ENCODE measurements around the gene ETV7. TPM values are rescaled to one million over a fixed set of nuclear protein-coding genes. Genes with fewer than 3 reads are reported as not detected.

The ETV7 gene
- total and polyA plus RNA-seq, 2 of the 13 experiments (the other 11 are each of a cell fraction or from before 2014, with no cell fraction given), result not detected

DNA sequence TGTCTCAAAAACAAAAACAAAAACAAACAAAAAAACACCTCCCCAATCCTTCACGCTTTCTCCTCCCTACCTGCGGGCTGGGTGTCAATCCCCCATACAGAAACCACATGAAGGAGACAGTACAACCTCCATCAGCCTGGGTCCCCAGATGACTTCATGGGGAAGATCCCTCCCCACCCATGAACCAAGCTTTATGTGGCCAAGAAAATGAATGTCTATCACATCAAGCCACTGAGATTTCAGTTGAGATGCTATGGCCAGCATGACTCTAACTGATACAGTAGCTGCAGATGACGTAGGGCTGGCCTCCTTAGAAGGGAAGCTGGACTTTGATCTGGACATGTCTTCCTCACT is 29.6 kb downstream of the ETV7 start:
- ChIA-PET POLR2A (interaction anchor here (1.8 kb wide), 1 partner anchor 17 kb away, joined by 5 read pairs; no protein-coding TSS in a partner anchor), CTCF (ENCODE audit: low intra/inter-chr PET ratio, low total read pairs) (interaction anchor here (4.7 kb wide), 1 partner anchor 56 kb away, joined by 100 read pairs; no protein-coding TSS in a partner anchor)
- Histone ChIP-seq H3K79me2 (ENCODE audit: insufficient read depth, low read length) (no peaks in the 10 kb centered on the region), H3K9ac (ENCODE audit: insufficient read depth, low read depth, low read length) (no peak overlapping the region), H2AFZ (ENCODE audit: low read length) (no peak overlapping the region), H3K4me2 (ENCODE audit: low read depth, low read length) (no peak overlapping the region), H3K27me3 (ENCODE audit: control insufficient read depth in 1 of 2, insufficient read depth in 2 of 2, low read length in 2 of 2) (no peaks in the 10 kb centered on the region), H3K36me3 (replicated peaks in 1 of 2; ENCODE audit: control insufficient read depth in 1 of 2, insufficient read depth in 2 of 2, low read length in 2 of 2) (no peaks in the 10 kb centered on the region), H3K4me3 (replicated peaks in 1 of 3; ENCODE audit: insufficient read depth in 1 of 3, low read depth in 2 of 3, low read length in 3 of 3) (no peak overlapping the region), H3K9me3 (ENCODE audit: low read length) (no peaks in the 10 kb centered on the region), H4K20me1 (ENCODE audit: insufficient read depth, low read length) (no peaks in the 10 kb centered on the region), H3K27ac (ENCODE audit: extremely low read length, insufficient read depth, low read length) (no peak overlapping the region), H3K4me1 (ENCODE audit: insufficient read depth, low read length) (peaks cover 14% of the 10 kb centered on the region)
- no peak for ATAC-seq
- BruUV-seq (replicated peaks), result no TSS peak
- no peak for FAIRE-seq
- TF ChIP-seq ZNF615 (CRISPR knock-in tag; IDR thresholded peaks at IDR 0.05; ENCODE audit: borderline replicate concordance) (0 out of 2 replicates have a peak, but pooled peaks have one; percentile 64), CREB1 (IDR thresholded peaks at IDR 0.05) (peak; percentile 49; the same call in 1 of the 2 replicates), CREB1 (CRISPR knock-in tag; IDR thresholded peaks at IDR 0.05) (no peak), ATM (IDR thresholded peaks at IDR 0.05; ENCODE audit: borderline replicate concordance) (no peak)
- no peak for DNase-seq (ENCODE audit: low spot score)
- intact Hi-C loops (cut with micrococcal nuclease; ENCODE audit: unreplicated experiment), result no loop called here
- WGBS (ENCODE audit: low lambda C conversion rate), result 71% methylated on average over 3 of the region's 3 CpGs
- in situ Hi-C loops (cut with HindIII; ENCODE audit: extremely low pct_ligation_motif_present, low pct_unique_long_range_greater_than_20kb), result no loop called here

DNA sequence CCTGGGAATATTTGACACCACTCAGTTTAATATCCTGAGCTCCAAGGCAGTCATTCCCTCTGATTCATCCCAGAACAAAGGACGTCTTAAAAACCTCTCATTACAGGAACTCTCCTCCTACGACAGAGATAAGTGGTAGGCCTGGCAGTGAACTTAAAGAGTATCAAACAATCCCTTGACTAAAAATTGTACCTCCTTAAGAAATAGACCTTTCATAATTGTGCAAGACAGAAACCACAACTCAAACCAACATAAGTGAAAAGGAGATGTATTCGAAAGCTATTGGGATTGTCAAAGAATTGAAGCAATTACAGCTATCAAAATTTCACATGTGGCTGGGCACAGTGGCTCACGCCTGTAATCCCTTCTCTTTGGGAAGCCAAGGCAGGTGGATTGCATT is 31.6 kb downstream of the ETV7 start:
- no TSS peak for BruUV-seq (replicated peaks)
- Histone ChIP-seq H3K9me3 (ENCODE audit: low read length) (no peaks in the 10 kb centered on the region), H3K27me3 (ENCODE audit: control insufficient read depth in 1 of 2, insufficient read depth in 2 of 2, low read length in 2 of 2) (no peaks in the 10 kb centered on the region), H4K20me1 (ENCODE audit: insufficient read depth, low read length) (no peaks in the 10 kb centered on the region), H3K36me3 (replicated peaks in 1 of 2; ENCODE audit: control insufficient read depth in 1 of 2, insufficient read depth in 2 of 2, low read length in 2 of 2) (no peaks in the 10 kb centered on the region), H3K9ac (ENCODE audit: insufficient read depth, low read depth, low read length) (no peak overlapping the region), H3K4me3 (replicated peaks in 1 of 3; ENCODE audit: insufficient read depth in 1 of 3, low read depth in 2 of 3, low read length in 3 of 3) (no peak overlapping the region), H3K79me2 (ENCODE audit: insufficient read depth, low read length) (no peaks in the 10 kb centered on the region), H3K4me2 (ENCODE audit: low read depth, low read length) (no peak overlapping the region), H3K4me1 (ENCODE audit: insufficient read depth, low read length) (peaks cover 14% of the 10 kb centered on the region), H2AFZ (ENCODE audit: low read length) (no peak overlapping the region), H3K27ac (ENCODE audit: extremely low read length, insufficient read depth, low read length) (no peak overlapping the region)
- in situ Hi-C loops (cut with HindIII; ENCODE audit: extremely low pct_ligation_motif_present, low pct_unique_long_range_greater_than_20kb) (no loop called here), intact Hi-C loops (cut with micrococcal nuclease; ENCODE audit: unreplicated experiment) (loop anchor here (1.0 kb wide), 1 partner anchor 52 kb away; no protein-coding TSS in a partner anchor)
- WGBS (ENCODE audit: low lambda C conversion rate), result 23% methylated on average over 4 of the region's 4 CpGs
- ChIA-PET CTCF (ENCODE audit: low intra/inter-chr PET ratio, low total read pairs) (no interaction called here), POLR2A (interaction anchor here (1.0 kb wide), 1 partner anchor 15 kb away, joined by 3 read pairs; no protein-coding TSS in a partner anchor)
- FAIRE-seq, result no peak
- DNase-seq (ENCODE audit: low spot score), result no peak
- TF ChIP-seq REPIN1 (CRISPR knock-in tag; IDR thresholded peaks at IDR 0.05; ENCODE audit: borderline replicate concordance, low read depth) (no peak), ZNF441 (CRISPR knock-in tag; IDR thresholded peaks at IDR 0.05; ENCODE audit: borderline replicate concordance) (no peak), MZF1 (CRISPR knock-in tag; IDR thresholded peaks at IDR 0.05; ENCODE audit: borderline replicate concordance) (no peak), NFAT5 (CRISPR knock-in tag; IDR thresholded peaks at IDR 0.05) (no peak), ZNF431 (CRISPR knock-in tag; IDR thresholded peaks at IDR 0.05; ENCODE audit: borderline replicate concordance, low read depth) (no peak)
- no peak for ATAC-seq
